CD4-positive, alpha-beta memory T cell (primary cell): Measurements from ENCODE around the gene CD2BP2. TPM values are rescaled to one million over a fixed set of nuclear protein-coding genes. Genes with fewer than 3 reads are reported as not detected.
"Not testable (repeated sequence)": the region's sequence is repeated elsewhere in the genome, so short reads cannot be mapped to it uniquely, and the experiment has no call there.

ENCODE experiments used
- CTCF ChIA-PET: fragments of 350-600 bp; sonication (Branson Sonifier 250); formaldehyde crosslinking; loops from one replicate; lab custom pipeline; 2021; ENCODE audit warnings: inconsistent platforms; ENCODE audit not compliant: partially characterized antibody; lab: Charles Lee
- POLR2A ChIA-PET: fragments of 350-600 bp; sonication (Branson Sonifier 250); formaldehyde crosslinking; loops from one replicate; lab custom pipeline; 2021; ENCODE audit not compliant: partially characterized antibody; lab: Charles Lee
- DNase-seq, 5 donors: peaks; one replicate each; pipeline versions ENCODE4 v3.0.0 to v3.0.0-alpha.2; 2020 to 2022; ENCODE audit warnings: mixed read lengths in 1 of 5
- H3K27ac ChIP-seq: one replicate; pipeline ENCODE4 v1.7.0; 2013; ENCODE audit warnings: low read depth, low read length
- H3K27me3 ChIP-seq: 2 replicates; pipeline ENCODE4 v1.7.0; 2013; ENCODE audit warnings: mild to moderate bottlenecking, low read length, moderate library complexity; ENCODE audit not compliant: insufficient read depth
- H3K36me3 ChIP-seq: 2 replicates; pipeline ENCODE4 v1.7.0; 2013; ENCODE audit warnings: mild to moderate bottlenecking, low read length, moderate library complexity; ENCODE audit not compliant: insufficient read depth
- H3K4me1 ChIP-seq: 2 replicates; pipeline ENCODE4 v1.7.0; 2013; ENCODE audit warnings: mild to moderate bottlenecking, low read length, moderate library complexity; ENCODE audit not compliant: insufficient read depth
- H3K4me3 ChIP-seq, 2 donors: one replicate each; pipeline ENCODE4 v1.7.0; 2013; ENCODE audit warnings: low read length in 2 of 2, mild to moderate bottlenecking in 1 of 2
- H3K9me3 ChIP-seq, 2 donors: one replicate each; pipeline ENCODE4 v1.7.0; 2013; ENCODE audit warnings: low read length in 2 of 2, control low read depth in 1 of 2; ENCODE audit not compliant: control insufficient read depth in 1 of 2
- H3K27ac Mint-ChIP-seq, 7 donors: one replicate each; pipeline ENCODE4 v1.8.0; 2020 to 2021; ENCODE audit warnings: mixed read lengths in 7 of 7, mild to moderate bottlenecking in 6 of 7, inconsistent platforms in 3 of 7, moderate library complexity in 3 of 7
- H3K27me3 Mint-ChIP-seq, 2 donors: one replicate each; pipeline ENCODE4 v1.8.0; 2020 to 2021; ENCODE audit warnings: mixed read lengths in 2 of 2
- H3K36me3 Mint-ChIP-seq, 2 donors: one replicate each; pipeline ENCODE4 v1.8.0; 2020 to 2021; ENCODE audit warnings: mixed read lengths in 2 of 2, inconsistent platforms in 1 of 2, mild to moderate bottlenecking in 1 of 2
- H3K4me1 Mint-ChIP-seq, 4 donors: one replicate each; pipeline ENCODE4 v1.8.0; 2020 to 2021; ENCODE audit warnings: mixed read lengths in 4 of 4, mild to moderate bottlenecking in 1 of 4
- H3K4me3 Mint-ChIP-seq, 8 donors: one replicate each; pipeline ENCODE4 v1.8.0; 2020 to 2021; ENCODE audit warnings: mixed read lengths in 8 of 8, mild to moderate bottlenecking in 7 of 8, moderate library complexity in 6 of 8, inconsistent platforms in 3 of 8
- H3K9me3 Mint-ChIP-seq, 8 donors: one replicate each; pipeline ENCODE4 v1.8.0; 2020 to 2021; ENCODE audit warnings: mixed read lengths in 8 of 8, mild to moderate bottlenecking in 5 of 8, inconsistent platforms in 3 of 8, moderate library complexity in 1 of 8
- intact Hi-C: fragments of 100-400 bp; cut with micrococcal nuclease; formaldehyde crosslinking; loops from one replicate; pipeline ENCODE4 v1.15.1; 2023
- polyA plus RNA-seq, 2 donors: library from polyadenylated mRNA; unstranded; fragments of 300-500 nt; fragmentation: Illumina TruSeq; gene quantifications; one replicate each; pipeline ENCODE4 v1.2.3, GENCODE V29; 2021
- total RNA-seq, 2 experiments: library from RNA; stranded (reverse); gene quantifications; one replicate each; pipeline ENCODE4 v1.2.3, GENCODE V29; 2021

The CD2BP2 gene
- total and polyA plus RNA-seq, 4 experiments from 2014 or later: 23.7 to 79.4 (median 48.7) TPM

DNA sequence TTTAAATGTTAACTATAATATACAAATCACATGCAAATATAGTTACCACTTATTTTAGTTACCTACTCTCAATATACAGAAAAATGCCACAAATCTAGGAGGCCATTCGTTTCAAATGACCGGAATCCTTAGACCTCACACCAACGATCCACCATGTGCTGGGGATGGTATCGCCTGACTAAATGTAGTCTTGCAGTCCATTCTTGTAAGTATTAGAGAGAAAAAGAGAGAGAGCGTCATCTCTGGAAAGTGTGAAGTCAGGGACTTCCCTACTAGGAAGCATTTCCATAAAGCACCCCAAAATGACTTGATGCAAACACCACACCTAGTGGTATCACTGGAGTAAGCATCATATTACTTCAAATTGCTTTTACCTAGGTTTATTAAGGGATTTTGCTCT lies 45.9 kb downstream of the CD2BP2 start:
- H3K4me1 Mint-ChIP-seq: peaks cover 15 to 25% (median 20%) of the 10 kb centered on the region in 4 donors
- CTCF ChIA-PET: not testable (repeated sequence)

More for the DNA sequence above, 45.9 kb downstream of the CD2BP2 start:
- H3K36me3 ChIP-seq, H3K9me3 Mint-ChIP-seq, intact Hi-C loops, H3K27ac ChIP-seq, H3K4me3 ChIP-seq, H3K27me3 Mint-ChIP-seq, POLR2A ChIA-PET, H3K36me3 Mint-ChIP-seq, H3K27me3 ChIP-seq, H3K9me3 ChIP-seq: not testable (repeated sequence)
- DNase-seq: peak in 1 of 5 donors; percentile 35
- peaks cover 13% of the 10 kb centered on the region for H3K4me1 ChIP-seq
- H3K4me3 Mint-ChIP-seq: peak overlapping the region in 1 of 8 donors; percentile 38
- H3K27ac Mint-ChIP-seq: peak overlapping the region in 5 of 7 donors; percentile 24 to 83 (median 59)

Other genes starting within 250 kb of the CD2BP2 start
- 10 to 100 TPM; 31.5 to 37.2 TPM for gene GDPD3, start 241.8 kb downstream of the CD2BP2 start, total RNA-seq
- gene GDPD3, start 241.8 kb downstream of the CD2BP2 start, polyA plus RNA-seq: under 1 TPM in 1 of 2 donors, not detected in 1; 0.25 TPM
- 10 to 100 TPM; 87.4 to 90.4 TPM for gene MAPK3, start 232.1 kb downstream of the CD2BP2 start, total RNA-seq
- gene MAPK3, start 232.1 kb downstream of the CD2BP2 start, polyA plus RNA-seq: 10 to 100 TPM in 1 of 2 donors, 1 to 10 TPM in 1; 9.9 to 10.6 TPM
- gene CORO1A, start 171.7 kb downstream of the CD2BP2 start, total RNA-seq: 100 to 1,000 TPM; 745 to 769 TPM
- 1,000 to 10,000 TPM; 1,217 to 1,230 TPM for gene CORO1A, start 171.7 kb downstream of the CD2BP2 start, polyA plus RNA-seq
- 10 to 100 TPM; 62.1 to 79.0 TPM for gene BOLA2B, start 161.6 kb downstream of the CD2BP2 start, total RNA-seq
- 100 to 1,000 TPM; 144 to 169 TPM for gene BOLA2B, start 161.6 kb downstream of the CD2BP2 start, polyA plus RNA-seq
- 10 to 100 TPM; 57.5 to 65.6 TPM for gene SLX1A, start 161.4 kb downstream of the CD2BP2 start, total RNA-seq
- 10 to 100 TPM; 44.5 to 60.7 TPM for gene SLX1A, start 161.4 kb downstream of the CD2BP2 start, polyA plus RNA-seq
- 10 to 100 TPM; 42.5 to 46.2 TPM for gene SULT1A3, start 156.1 kb downstream of the CD2BP2 start, total RNA-seq
- gene SULT1A3, start 156.1 kb downstream of the CD2BP2 start, polyA plus RNA-seq: 1 to 10 TPM; 1.2 to 3.9 TPM
- 10 to 100 TPM; 20.0 to 27.8 TPM for gene NPIPB13, start 106.8 kb downstream of the CD2BP2 start, total RNA-seq
- 1 to 10 TPM in 1 of 2 donors, under 1 TPM in 1; 0.19 to 2.9 TPM for gene NPIPB13, start 106.8 kb downstream of the CD2BP2 start, polyA plus RNA-seq
- gene TBC1D10B, start 15.2 kb upstream of the CD2BP2 start, total RNA-seq: 10 to 100 TPM; 47.0 to 55.3 TPM
- 10 to 100 TPM in 1 of 2 donors, 1 to 10 TPM in 1; 8.5 to 16.1 TPM for gene TBC1D10B, start 15.2 kb upstream of the CD2BP2 start, polyA plus RNA-seq
- gene MYL11, start 19.5 kb upstream of the CD2BP2 start, total RNA-seq: 1 to 10 TPM in 1 of 2 experiments, not detected in 1; 1.3 TPM
- gene MYL11, start 19.5 kb upstream of the CD2BP2 start, polyA plus RNA-seq: 1 to 10 TPM in 1 of 2 donors, not detected in 1; 1.1 TPM
- gene SEPTIN1, start 27.3 kb upstream of the CD2BP2 start, total RNA-seq: 100 to 1,000 TPM; 198 to 206 TPM
- 100 to 1,000 TPM; 210 to 212 TPM for gene SEPTIN1, start 27.3 kb upstream of the CD2BP2 start, polyA plus RNA-seq
- gene ZNF48, start 40.1 kb upstream of the CD2BP2 start, total RNA-seq: 10 to 100 TPM; 15.8 to 16.7 TPM
- gene ZNF48, start 40.1 kb upstream of the CD2BP2 start, polyA plus RNA-seq: 10 to 100 TPM in 1 of 2 donors, 1 to 10 TPM in 1; 5.5 to 10.7 TPM
- 1 to 10 TPM; 6.0 to 6.5 TPM for gene ZNF771, start 52.3 kb upstream of the CD2BP2 start, total RNA-seq
- 1 to 10 TPM; 1.4 to 5.0 TPM for gene ZNF771, start 52.3 kb upstream of the CD2BP2 start, polyA plus RNA-seq
- 10 to 100 TPM; 15.0 to 18.0 TPM for gene DCTPP1, start 74.7 kb upstream of the CD2BP2 start, total RNA-seq
- 100 to 1,000 TPM in 1 of 2 donors, 10 to 100 TPM in 1; 87.0 to 115 TPM for gene DCTPP1, start 74.7 kb upstream of the CD2BP2 start, polyA plus RNA-seq
- gene SEPHS2, start 90.6 kb upstream of the CD2BP2 start, total RNA-seq: 10 to 100 TPM; 42.0 to 44.4 TPM
- gene SEPHS2, start 90.6 kb upstream of the CD2BP2 start, polyA plus RNA-seq: 10 to 100 TPM; 56.4 to 65.9 TPM
- gene ITGAL, start 117.4 kb upstream of the CD2BP2 start, total RNA-seq: 100 to 1,000 TPM; 648 to 657 TPM
- 100 to 1,000 TPM; 110 to 159 TPM for gene ITGAL, start 117.4 kb upstream of the CD2BP2 start, polyA plus RNA-seq
- gene ZNF768, start 171.3 kb upstream of the CD2BP2 start, total RNA-seq: 1 to 10 TPM; 5.8 to 6.1 TPM
- gene ZNF768, start 171.3 kb upstream of the CD2BP2 start, polyA plus RNA-seq: 1 to 10 TPM in 1 of 2 donors, under 1 TPM in 1; 0.69 to 1.7 TPM
- gene ZNF747, start 179.6 kb upstream of the CD2BP2 start, total RNA-seq: 10 to 100 TPM; 15.7 to 17.8 TPM
- 1 to 10 TPM; 7.8 to 8.8 TPM for gene ZNF747, start 179.6 kb upstream of the CD2BP2 start, polyA plus RNA-seq
- gene ZNF764, start 203.1 kb upstream of the CD2BP2 start, total RNA-seq: 10 to 100 TPM; 28.9 to 29.3 TPM
- 1 to 10 TPM; 4.2 to 8.8 TPM for gene ZNF764, start 203.1 kb upstream of the CD2BP2 start, polyA plus RNA-seq
- 10 to 100 TPM; 21.4 to 22.7 TPM for gene ZNF688, start 216.4 kb upstream of the CD2BP2 start, total RNA-seq
- 10 to 100 TPM; 31.7 to 33.8 TPM for gene ZNF688, start 216.4 kb upstream of the CD2BP2 start, polyA plus RNA-seq
- gene ZNF785, start 230.4 kb upstream of the CD2BP2 start, total RNA-seq: 10 to 100 TPM; 33.4 to 34.2 TPM
- 1 to 10 TPM; 1.7 to 3.4 TPM for gene ZNF785, start 230.4 kb upstream of the CD2BP2 start, polyA plus RNA-seq